Inflammatory macrophage (primary cell): ENCODE measurements around the gene ZNF408.

Experiments
- DNase-seq, 2 donors: peaks; one replicate each; pipeline ENCODE4 v3.0.0-alpha.2; 2020 to 2022

Gene ZNF408

GRCh38 chr11:46676436-46677158 lies 24.2 kb upstream of the ZNF408 start:
- peak; percentile 61 to 64 for DNase-seq

GRCh38 chr11:46677169-46677568 lies 23.7 kb upstream of the ZNF408 start:
- no peak for DNase-seq

GRCh38 chr11:46677991-46678740 lies 22.7 kb upstream of the ZNF408 start:
- DNase-seq: no peak

DNA sequence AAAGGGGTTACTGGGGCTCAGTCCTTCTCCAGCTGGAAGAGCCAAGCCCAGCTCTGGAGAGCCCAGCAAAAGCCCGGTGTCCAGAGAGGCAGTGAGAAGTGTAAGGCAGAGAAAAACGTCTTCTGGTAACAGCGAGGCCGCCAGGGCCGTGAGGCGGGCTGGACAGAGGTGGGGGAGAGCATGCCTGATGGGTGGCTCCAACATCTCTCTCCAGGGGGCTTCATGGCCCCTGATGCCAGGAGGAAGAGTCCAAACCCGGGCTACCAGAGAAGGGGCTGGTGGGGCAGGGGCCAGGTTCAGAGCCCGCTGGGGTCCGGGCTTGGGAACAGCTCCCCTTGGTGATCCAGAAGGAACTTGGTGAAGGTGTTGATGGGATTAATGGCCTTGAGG lies 22.1 kb upstream of the ZNF408 start:
- DNase-seq: no peak

DNA sequence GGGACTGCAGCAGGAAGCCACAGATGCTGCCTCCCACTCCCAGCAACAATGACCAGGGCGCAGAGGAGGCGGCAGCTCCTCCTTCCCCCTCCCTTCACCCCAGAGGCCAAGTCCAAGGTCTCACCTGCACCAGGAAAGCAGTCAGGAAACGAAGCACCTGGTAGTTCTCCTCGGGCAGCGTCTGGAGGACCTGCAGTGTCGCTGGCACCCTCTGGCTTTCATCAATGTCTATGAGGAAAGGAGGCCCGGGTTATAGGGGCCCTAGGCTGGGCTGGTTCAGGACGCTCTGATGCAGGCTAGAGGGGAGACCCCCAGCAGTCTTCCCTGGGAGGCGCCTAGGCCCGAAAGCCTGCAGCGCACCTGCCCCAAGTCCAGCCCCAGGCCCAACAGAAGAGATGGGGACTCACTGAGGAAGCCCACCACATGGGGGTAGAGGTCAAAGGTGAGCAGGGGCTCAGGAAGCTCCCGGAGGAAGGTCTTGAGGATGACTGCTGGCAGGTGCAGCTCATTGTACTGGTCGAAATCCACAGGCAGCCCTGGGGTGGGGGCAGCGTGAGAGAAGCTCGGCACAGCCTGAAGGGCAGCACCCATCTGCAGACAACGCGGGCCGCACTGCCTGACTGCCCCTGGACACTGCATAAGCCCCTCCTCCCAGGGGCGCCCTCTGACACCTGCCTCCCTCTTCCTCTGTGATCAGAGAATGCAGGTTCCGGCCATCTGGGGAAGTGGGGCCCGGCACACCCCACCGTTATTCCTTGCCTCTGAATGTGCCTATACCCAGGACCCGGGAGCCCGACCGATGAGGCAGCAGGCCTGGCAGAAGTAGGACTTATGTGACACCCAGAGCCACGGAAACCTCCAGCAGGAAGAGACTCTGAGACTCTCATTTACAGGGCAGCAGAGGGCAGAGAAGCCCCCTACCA lies 21.3 kb upstream of the ZNF408 start:
- DNase-seq: no peak

DNA sequence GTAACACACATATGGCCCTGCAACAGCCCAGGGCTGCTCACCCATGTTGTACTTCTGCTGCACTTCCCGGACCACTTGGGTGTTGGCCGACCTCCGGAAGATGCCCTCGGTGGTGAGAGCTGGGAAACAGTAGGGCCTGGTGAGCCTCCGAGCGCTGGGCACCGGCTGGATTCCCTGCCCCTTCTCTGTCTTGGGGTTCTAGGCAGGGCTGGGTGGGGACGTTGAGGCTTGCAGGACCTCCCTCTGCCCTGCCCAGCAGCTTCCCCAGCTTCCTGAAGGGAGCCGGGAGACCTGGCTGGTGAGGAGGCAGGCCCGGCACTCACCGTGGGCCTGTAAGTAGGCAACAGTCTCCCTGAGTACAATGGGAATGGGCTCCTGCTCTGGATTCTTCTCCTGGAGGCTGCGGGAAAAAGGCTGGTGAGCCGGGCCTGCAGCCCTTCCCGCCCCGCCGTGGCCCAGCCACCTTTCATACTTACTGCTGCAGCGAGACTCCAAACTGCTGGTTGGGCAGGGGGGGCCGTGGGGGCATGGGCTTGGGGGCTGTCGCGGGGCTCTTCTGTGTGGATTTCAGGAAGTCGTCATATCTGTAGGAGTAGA lies 20.6 kb upstream of the ZNF408 start:
- no peak for DNase-seq

DNA sequence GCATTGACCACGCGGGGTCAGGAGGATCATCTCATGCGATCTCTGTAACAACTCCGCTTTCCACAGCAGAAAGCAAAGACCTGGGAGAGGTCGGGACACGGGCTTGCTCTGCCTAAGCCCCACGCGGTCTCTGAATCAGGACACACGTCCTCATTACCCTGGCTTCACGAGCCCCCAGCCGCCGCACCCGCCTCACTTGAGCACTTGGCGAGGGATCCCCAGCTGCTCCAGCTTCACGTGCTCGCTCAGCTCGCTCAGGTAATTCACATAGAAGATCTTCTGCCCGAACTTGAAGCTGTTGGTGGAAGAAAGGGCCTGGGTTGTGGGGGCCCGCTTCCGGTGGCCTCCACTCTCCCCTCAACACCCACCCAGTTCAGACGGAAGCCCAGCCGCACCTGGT lies 20.0 kb upstream of the ZNF408 start:
- DNase-seq: no peak

DNA sequence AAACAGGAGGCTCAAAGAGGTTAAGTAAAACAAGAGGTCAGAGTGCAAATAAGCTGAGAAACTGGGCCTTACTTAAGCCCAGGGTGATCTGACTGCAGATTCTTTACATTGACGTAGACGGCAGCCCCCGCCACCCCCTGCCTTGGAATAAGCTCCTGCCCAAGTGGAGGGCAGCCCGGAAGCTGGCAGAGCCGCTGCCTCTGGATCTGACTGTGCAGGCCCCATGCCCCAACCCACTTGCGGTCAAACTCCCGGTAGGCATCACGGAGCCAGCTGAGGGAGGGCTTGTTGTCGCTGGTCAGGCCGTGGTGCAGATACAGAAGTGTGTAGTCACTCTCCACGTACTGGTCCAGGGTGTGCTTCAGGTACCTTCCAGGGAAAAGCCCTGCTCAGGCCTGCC lies 19.0 kb upstream of the ZNF408 start:
- DNase-seq: no peak

DNA sequence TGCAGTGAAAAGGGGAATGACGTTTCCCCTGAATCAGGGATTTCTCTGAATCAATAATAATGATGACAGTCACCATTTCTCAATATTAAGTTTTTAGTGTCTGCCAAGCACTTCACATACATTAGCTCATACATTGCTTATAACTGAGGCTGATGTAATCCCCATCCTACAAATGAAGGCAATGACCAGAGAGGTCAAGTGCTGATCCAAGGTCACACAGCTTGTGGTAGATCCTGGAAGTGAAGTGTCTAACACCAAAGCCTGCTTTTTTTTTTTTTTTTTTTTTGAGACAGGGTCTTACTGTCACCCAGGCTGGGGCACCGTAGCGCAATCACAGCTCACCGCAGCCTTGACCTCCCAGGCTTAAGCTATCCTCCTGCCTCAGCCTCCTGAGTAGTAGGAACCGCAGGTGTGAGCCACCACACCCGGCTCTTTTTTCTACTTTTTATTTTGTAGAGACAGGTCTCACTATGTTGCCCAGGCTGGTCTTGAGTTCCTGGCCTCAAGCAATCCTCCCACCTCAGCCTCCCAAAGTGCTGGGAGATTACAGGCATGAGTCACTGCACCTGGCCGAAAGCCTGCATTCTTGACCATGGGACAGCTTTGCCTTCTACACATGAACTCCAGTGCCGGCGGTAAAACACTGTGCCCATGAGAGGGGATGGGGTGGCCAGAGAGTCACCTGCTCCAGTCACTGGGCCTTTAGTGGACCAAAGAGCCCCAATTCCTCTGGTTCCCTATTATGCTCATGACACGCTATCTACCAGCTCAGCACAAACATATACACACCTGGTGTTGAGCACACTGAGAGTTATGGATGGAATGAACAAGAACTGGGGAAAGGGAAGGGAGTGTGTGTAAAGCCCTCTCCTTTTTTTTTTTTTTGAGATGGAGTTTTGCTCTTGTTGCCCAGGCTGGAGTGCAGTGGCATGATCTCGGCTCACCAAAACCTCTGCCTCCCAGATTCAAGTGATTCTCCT lies 17.8 kb upstream of the ZNF408 start:
- DNase-seq: no peak

DNA sequence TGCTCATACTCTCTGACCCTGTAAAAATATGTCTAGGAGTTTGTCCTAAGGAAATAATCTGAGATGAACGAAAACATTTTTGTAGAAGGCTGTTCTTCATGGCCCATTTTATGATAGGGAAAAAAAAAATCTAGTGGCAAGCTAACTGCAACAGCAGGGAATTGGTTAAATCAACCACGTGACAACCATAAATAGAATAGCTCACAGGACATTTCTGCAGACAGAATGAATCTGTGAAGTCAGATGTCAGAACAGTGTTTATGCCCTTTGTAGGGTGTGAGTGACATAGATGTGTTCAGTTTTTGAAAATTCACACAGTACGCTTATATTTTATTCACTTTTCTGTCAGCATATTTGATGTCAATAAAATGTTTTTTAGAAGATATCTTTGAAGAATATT lies 16.5 kb upstream of the ZNF408 start:
- peak in 1 of 2 donors; percentile 16 for DNase-seq

- no peak for DNase-seq
Measured at GRCh38 chr11:46686886-46687795, 13.7 kb upstream of the ZNF408 start.

GRCh38 chr11:46690702-46691101 lies 10.1 kb upstream of the ZNF408 start:
- no peak for DNase-seq

GRCh38 chr11:46692450-46692849 lies 8.4 kb upstream of the ZNF408 start:
- DNase-seq: no peak

DNA sequence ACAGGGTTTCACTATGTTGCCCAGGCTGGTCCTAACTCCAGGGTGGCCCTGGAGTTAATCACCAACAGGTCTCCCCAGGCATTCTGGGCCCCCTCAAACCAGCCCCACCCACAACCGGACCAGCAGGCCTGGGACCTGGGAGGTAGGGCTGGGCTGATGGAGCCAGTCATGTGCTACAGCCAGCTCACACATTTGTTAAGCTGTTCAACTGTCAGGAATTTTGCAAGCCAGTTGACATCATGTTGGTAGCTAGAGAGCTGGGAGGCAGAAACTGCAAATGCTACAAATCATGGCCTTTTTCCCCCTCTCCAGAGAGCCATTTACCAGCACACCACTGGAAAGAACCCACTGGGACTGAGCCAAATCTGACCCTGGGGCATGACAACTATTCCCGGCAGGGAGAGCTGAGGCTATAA lies 7.2 kb upstream of the ZNF408 start:
- no peak for DNase-seq

- no peak for DNase-seq
Measured at GRCh38 chr11:46694072-46694471, 6.8 kb upstream of the ZNF408 start.

GRCh38 chr11:46694607-46695006 lies 6.2 kb upstream of the ZNF408 start:
- no peak for DNase-seq

- DNase-seq: no peak
Measured at GRCh38 chr11:46695345-46696211, 5.3 kb upstream of the ZNF408 start.

GRCh38 chr11:46696212-46696558 lies 4.6 kb upstream of the ZNF408 start:
- DNase-seq: no peak

GRCh38 chr11:46697303-46697702 lies 3.5 kb upstream of the ZNF408 start:
- DNase-seq: no peak

DNA sequence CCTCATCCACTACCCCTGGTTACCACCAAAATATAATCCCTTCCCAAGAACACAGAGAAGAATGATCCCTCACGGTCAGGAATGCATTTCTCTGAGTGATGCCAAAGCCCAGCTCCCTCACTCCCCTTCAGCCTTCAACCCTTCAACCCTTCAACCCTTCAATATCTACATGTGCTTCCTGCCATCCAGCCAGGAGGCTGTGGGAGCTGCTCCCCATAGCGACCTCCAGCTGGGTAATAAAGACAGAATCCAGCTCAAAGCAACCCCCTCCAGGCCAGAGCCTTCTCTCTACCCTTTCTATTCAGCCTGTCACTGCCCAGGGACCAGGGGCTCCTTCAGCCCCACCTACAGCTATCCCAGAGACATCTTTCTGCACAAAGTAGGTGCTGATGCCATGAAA lies 3.1 kb upstream of the ZNF408 start:
- DNase-seq: no peak
